AG20443 (cell line): Measurements from ENCODE around the gene ACOT7.
A peak's percentile ranks its signal among the peaks of the same experiment; 100 is the strongest.
"Not testable (repeated sequence)": the region's sequence is repeated elsewhere in the genome, so short reads cannot be mapped to it uniquely, and the experiment has no call there.

Source experiments
- DNase-seq: peaks from one replicate; pipeline ENCODE4 v3.0.0; 2012; ENCODE audit warnings: low spot score, mixed read lengths

ACOT7 gene, protein sequence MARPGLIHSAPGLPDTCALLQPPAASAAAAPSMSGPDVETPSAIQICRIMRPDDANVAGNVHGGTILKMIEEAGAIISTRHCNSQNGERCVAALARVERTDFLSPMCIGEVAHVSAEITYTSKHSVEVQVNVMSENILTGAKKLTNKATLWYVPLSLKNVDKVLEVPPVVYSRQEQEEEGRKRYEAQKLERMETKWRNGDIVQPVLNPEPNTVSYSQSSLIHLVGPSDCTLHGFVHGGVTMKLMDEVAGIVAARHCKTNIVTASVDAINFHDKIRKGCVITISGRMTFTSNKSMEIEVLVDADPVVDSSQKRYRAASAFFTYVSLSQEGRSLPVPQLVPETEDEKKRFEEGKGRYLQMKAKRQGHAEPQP

DNA sequence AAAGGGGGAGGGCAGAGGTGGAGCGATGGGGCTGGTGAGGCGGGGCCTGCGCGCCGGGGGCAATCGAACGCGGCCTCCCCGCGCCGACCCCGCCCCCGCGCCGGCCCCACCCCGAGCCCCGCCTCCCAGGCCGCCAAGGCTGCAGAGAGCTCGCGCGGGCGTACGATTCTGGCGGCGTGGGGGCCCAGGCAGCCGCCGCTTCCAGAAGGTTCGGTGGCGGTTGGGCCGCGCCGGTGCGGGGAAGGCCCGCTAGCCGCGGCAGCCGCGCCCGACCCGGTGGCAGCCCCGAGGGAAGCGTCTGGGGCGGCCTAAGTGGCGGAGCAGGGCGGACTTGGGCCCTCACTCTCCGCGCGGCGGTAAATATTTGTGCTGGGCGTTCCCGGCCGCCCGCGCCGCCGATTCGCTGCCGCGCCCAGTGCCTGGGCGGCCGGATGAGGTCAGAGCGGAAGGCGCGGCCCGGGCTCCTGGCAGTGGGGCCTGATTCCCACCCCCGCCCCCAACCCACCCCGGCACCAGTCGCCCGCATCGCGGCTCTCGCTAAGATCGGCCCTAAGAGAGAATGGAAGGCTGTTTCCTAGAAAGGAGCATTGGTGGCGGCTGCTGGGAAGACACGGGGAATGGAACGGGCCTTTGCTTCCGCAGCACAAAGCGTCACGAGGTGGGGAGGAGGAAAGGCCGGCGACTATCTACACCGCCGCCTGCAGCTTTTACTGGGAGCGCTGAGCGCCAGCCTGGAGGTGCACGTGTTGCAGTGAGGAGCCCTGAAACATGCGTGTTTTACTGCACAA, at the start of gene ACOT7:
Gene ACOT7, minus strand, starts transcription at position 368 of the 788 bp plus-strand sequence. CDS start 368 bp downstream, outside the sequence.
- peak; percentile 98 for DNase-seq

GRCh38 chr1:6441586-6441985, 48.0 kb upstream of the ACOT7 start:
- DNase-seq = no peak

GRCh38 chr1:6440198-6441126, 46.9 kb upstream of the ACOT7 start:
- peak; percentile 80 for DNase-seq

DNA sequence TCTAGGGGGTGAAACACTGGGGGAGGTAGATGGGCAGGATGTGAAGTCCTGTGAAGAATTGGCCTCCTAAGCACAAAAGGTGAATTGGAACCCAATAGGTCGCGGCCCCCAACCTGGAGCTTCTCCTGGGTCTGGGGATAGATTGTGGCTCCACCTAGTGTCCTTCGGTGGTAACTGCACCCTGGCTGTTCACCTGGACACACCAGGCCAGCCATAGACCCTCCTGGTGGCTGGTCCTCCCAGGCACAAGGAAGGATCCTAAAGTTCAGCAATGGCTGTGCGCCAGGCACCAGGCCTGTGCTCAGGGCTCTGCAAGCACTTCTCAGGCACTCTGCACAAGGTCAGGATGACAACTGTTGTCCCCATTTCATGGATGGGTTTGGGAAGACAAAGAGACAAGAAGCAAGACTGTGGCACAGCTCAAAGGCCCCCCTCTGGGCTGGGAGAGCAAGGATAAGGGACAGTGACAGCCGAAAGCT, 44.5 kb upstream of the ACOT7 start:
- DNase-seq = peak; percentile 81

DNA sequence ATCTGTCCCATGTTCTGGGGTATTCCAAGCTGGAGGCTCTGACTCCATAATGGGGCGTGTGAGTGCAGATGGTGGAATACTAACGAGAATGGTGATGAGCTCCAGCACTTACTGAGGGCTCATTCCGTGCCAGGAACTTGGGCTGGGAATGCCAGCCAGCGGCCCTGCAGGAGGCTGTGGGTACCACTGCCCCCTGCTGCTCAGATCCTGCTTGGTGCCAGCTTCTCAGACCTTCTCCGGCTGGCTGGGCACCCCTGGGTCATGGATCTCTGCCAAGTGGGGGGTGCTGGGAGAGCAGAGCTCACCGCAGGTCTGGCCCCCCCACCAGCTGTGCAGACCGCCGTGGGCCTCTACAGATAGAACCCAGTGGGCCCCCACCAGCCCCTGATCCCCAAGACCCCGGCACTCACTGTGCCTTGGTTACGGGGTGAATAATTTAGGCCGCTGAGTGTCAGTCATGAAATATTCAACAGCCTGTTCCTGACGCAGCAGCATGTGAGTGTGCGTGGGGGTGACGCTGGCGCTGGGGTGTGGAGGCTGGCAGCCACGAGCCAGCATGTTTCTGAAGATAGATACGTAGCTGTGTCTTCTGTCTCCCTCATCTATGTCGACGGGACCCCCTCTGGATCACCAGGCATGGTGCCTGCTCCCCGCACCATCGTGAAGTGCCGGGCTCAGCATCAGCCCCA, 43.6 kb upstream of the ACOT7 start:
- not testable (repeated sequence) for DNase-seq

GRCh38 chr1:6436277-6436676, 42.7 kb upstream of the ACOT7 start:
- not testable (repeated sequence) for DNase-seq

DNA sequence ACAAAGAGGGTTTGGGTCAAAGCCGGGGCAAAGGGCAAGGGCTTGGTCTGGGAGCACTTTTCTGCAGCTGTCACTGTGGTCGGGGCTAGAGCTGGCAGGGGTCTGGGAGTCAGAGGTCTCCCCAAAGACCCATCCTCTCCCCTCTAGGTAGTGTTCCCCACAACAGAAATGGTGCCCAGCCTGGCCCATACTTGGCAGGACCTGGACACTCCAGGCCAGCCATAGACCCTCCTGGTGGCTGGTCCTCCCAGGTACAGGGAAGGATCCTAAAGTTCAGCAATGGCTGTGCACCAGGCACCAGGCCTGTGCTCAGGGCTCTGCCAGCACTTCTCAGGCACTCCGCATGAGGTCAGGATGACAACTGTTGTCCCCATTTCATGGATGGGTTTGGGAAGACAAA, 42.0 kb upstream of the ACOT7 start:
- no peak for DNase-seq

DNA sequence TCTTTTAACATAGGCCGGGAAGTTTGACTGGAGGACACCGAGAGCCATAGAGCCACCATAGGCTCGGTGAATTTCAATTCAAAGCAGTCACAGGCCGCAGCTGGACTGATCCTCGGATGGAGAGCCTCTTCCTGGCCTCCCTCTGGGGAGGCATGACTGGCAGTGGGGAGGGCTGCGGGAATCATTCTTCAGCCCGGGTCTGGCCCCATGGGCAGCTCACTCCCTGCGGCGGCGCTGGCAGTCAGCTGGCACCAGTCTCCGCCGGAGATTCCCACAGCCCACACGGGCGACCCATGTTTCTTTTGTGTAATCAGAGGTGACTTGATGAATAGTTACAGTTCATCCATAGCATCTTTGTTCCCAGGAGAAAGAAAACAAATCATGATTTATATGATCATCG, 41.6 kb upstream of the ACOT7 start:
- DNase-seq = no peak

DNA sequence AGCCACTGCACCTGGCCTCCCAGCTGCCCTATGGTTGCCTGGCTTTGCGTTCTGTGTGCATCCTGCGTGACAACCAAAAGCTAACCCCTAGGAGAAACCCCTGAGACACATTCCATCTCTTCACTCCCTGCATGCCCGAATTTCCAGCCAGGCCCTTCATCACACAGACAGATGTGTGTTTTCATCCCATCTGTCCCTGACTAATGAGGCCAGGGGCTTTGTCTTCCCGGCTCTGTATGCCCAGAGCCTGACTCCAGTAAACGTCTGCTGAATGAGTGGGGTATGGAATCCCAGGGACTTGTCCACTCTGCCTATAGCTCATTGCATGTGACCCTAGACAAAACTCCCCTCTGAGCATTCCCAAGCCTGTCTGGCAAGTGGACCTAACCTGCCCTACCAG, 40.6 kb upstream of the ACOT7 start:
- DNase-seq = no peak

GRCh38 chr1:6431645-6432579, 38.3 kb upstream of the ACOT7 start:
- DNase-seq = not testable (repeated sequence)

DNA sequence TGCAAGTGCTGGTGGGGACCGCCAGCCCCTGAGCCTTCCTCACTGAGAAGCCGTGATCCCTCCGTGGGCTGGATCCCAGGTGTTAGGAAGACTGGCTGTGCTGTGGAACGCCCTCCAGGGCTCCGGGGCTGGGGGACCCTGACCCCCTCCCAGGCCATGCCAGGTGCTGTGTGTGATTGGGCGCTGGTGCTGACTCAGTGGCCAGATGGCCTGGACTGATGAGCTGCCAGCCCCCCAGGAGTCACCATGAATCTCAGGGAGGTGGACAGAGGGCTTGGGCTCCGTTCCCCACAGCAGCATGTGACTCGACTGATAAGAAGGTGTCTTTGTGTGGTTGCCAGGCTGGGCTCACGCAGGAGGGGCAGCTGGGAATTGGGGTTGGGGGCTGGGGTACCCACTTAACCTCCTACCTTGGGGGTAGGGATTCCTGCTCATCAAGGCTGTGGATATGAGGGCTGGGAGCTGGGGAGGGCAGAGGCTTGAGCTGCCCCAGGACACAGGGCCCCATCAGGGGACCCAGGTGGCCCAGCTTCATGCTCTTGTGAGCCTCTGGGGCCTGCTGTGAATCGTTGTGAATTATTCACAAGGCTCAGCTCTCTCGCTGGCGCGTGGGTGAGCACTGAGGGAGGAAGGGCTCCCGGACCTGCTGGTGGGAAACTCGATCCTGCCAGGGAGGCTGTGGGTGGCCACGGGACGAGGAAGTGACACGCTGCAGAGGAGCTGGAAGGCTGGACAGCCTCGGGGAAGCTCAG, 36.3 kb upstream of the ACOT7 start:
- DNase-seq = not testable (repeated sequence)

GRCh38 chr1:6428453-6428852, 34.9 kb upstream of the ACOT7 start:
- DNase-seq = not testable (repeated sequence)

GRCh38 chr1:6427441-6428390, 34.1 kb upstream of the ACOT7 start:
- no peak for DNase-seq

DNA sequence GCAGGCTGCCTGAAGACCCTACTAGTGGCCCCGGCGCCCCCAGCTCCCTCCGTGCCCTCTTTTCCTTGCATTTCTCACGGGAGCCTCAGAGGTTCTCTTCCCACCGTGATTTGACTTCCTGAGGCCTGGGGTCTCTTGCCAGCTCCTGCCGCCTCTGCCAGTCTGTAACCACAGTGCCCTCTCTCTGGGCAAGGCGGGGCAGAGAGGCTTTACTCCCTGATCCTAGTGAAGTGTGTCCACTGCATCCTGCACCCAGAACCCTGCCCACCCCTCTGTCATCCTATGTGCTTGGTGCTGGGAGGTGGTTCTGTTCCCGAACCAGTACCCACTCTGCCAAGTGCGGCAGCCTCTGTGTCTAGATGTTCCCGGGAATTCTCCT, 33.4 kb upstream of the ACOT7 start:
- DNase-seq = no peak

DNA sequence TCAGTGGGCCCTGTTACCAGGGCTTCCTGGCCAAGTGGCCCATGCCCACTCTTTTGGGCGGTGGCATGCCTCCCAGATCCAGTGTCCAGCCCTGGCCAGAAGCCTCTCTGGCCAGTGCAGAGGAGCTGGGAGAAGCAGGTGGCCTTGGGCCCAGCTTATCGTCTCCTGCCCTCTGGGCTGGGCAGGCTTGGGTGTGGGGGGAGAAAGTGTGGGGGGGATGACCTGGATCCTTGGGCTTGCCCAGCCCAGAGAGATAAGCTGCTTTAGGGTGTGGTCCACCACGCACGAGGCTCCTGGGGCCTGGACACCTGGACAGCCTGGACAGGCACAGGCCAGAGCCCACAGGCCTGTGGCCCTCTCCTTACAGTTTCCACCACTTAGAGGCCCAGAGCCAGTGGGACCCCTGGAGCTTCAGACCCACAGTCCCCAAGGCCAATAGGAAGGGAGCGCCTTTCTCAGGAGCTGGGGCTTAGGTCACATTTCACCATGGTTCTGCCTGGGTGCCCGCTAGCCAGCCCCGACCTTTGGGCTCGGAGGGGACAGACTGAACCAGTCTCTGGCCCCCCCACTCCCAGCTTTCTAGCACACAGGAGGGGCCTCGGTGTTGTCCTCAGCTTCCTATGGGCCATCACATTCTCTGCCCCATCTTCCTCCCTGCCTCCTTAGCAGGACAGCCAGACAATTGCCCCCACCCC, 32.9 kb upstream of the ACOT7 start:
- DNase-seq = no peak

GRCh38 chr1:6425658-6426057, 32.1 kb upstream of the ACOT7 start:
- no peak for DNase-seq
